NOMO-1 treated with dmso at 0.1 percent for 144 hours (cell line): ENCODE measurements around the gene GNAS-AS1.

Experiments
- DNase-seq: peaks from one replicate; lab custom pipeline; 2025; ENCODE audit not compliant: unreplicated experiment; lab: John Stamatoyannopoulos, UW

GNAS-AS1 gene

GRCh38 chr20:58886546-58886945 lies 35.8 kb upstream of the GNAS-AS1 start:
- no peak for DNase-seq

GRCh38 chr20:58884966-58885365 lies 34.3 kb upstream of the GNAS-AS1 start:
- no peak for DNase-seq

GRCh38 chr20:58883241-58883691 lies 32.6 kb upstream of the GNAS-AS1 start:
- no peak for DNase-seq

- DNase-seq = no peak
These were observed 32.0 kb upstream of the GNAS-AS1 start for GRCh38 chr20:58882704-58883089.

GRCh38 chr20:58880994-58881752 lies 30.5 kb upstream of the GNAS-AS1 start:
- DNase-seq = no peak

- DNase-seq = no peak
These were observed 29.7 kb upstream of the GNAS-AS1 start for GRCh38 chr20:58880441-58880840.

- no peak for DNase-seq
These were observed 27.7 kb upstream of the GNAS-AS1 start for GRCh38 chr20:58878399-58878798.

GRCh38 chr20:58877976-58878360 lies 27.3 kb upstream of the GNAS-AS1 start:
- DNase-seq = no peak

GRCh38 chr20:58877050-58877975 lies 26.6 kb upstream of the GNAS-AS1 start:
- no peak for DNase-seq

GRCh38 chr20:58876437-58876836 lies 25.7 kb upstream of the GNAS-AS1 start:
- no peak for DNase-seq

GRCh38 chr20:58875541-58876134 lies 24.9 kb upstream of the GNAS-AS1 start:
- DNase-seq = no peak

- DNase-seq = no peak
These were observed 24.4 kb upstream of the GNAS-AS1 start for GRCh38 chr20:58875111-58875510.

GRCh38 chr20:58874469-58874868 lies 23.8 kb upstream of the GNAS-AS1 start:
- DNase-seq = no peak

- DNase-seq = no peak
These were observed 20.9 kb upstream of the GNAS-AS1 start for GRCh38 chr20:58871533-58872102.

- DNase-seq = no peak
These were observed 19.8 kb upstream of the GNAS-AS1 start for GRCh38 chr20:58870293-58871014.

- no peak for DNase-seq
These were observed 19.0 kb upstream of the GNAS-AS1 start for GRCh38 chr20:58869662-58870227.

- DNase-seq = no peak
These were observed 18.1 kb upstream of the GNAS-AS1 start for GRCh38 chr20:58868795-58869194.

GRCh38 chr20:58867211-58867610 lies 16.5 kb upstream of the GNAS-AS1 start:
- no peak for DNase-seq

- DNase-seq = no peak
These were observed 15.1 kb upstream of the GNAS-AS1 start for GRCh38 chr20:58865843-58866242.

- DNase-seq = no peak
These were observed 13.6 kb upstream of the GNAS-AS1 start for GRCh38 chr20:58864346-58864745.
